HL-60/S4 (cell line): ENCODE data around the gene RIN3.

Experiments used
- in situ Hi-C: fragments of 300-500 bp; cut with MboI; formaldehyde crosslinking; loops from 2 replicates; pipeline ENCODE4 v1.14.3; 2022; ENCODE audit warnings: low sequenced_read_pairs

Gene RIN3

DNA sequence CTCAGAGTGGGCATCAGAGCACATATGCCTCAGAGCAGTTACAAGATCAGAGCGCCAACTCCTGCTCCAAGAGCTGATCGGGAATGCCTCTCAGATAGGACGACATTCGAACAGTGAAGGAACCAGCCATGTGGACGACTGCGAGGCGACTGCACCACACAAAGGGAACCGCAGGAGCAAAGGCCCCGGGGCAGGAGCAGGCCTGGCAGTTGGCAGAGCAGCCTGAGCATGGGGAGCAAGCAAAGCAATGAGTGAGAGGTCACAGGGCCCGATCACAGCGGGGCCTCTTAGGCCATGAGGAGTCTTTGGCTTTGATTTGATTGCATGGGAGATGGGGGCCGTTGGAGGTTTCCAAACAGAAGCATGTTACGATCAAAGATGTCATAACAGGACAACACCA is 144.6 kb downstream of the RIN3 start:
- in situ Hi-C loops: no loop called here

DNA sequence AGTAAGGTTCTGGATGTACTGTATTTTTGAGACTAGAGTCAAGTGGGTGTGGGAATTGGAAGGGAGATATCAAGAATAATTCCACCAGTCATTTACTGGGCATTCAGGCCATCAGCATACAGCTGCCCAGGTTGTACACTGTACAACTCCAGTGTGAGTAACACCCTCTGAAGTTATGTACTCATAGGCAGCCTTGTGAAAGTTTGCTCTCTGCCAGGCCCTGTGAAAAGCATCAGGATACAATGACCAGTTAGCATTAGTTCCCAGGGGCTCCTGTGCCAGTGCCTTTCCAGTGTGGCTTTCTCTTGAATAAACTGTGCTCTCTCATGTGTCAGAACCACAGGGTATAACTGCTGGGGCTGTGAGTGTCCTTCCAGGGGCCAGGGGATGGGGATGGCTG is 145.1 kb downstream of the RIN3 start:
- in situ Hi-C loops: no loop called here

DNA sequence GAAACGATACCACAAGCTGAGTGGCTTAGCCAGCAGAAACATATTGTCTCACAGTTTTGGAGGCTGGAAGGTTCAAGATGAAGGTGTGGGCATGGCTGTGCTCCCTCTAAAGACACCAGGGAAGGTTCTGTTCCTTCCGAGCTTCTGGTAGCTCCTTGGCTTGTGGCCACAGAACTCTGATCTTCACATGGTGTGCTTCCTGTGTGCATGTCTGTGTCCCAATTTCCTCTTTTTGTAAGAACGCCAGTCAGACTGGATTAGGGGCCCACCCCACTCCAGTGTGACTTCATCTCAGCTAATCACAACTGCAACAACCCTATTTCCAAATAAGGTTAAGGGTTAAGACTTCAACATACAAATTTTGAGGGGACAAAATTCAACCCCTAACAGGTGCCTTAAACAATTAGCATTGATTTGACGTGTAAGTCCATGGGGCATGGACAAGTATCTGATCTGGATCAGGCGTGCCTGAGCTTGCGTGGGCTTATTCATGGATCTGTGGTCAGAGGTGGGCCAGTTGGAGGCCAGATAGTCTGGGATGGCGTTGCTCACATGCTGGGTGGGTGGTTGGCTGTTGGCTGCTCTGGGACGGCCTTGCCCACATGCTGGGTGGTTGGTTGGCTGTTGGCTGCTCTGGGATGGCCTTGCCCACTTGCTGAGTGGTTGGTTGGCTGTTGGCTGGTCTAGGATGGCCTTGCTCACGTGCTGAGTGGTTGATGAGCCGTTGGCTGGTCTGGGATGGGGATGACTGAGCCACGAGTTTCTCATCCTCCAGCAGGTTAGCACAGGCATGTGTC is 146.4 kb downstream of the RIN3 start:
- in situ Hi-C loops: no loop called here

DNA sequence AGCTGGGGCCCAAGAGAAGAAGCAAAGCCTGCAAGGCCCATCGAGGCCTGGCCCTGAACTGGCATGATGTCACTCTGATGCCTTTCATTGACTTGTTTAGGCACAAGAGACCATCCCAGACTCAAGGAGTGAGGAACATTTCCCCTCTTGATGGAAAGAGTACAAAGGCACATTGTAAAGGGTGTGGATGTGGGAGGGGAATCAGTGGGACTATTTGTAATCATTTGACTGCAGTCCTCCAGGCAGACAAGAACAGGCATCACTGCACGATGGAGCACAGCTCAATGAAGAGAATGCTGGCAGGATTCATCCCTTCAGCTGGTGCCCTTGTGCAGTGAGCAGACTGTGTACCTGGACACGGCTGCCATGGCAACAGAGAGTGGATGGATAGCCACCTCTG is 147.0 kb downstream of the RIN3 start:
- in situ Hi-C loops: no loop called here

GRCh38 chr14:92663049-92663448 is 149.5 kb downstream of the RIN3 start:
- in situ Hi-C loops: no loop called here

- in situ Hi-C loops: no loop called here
These were observed 152.1 kb downstream of the RIN3 start for GRCh38 chr14:92665661-92666110.

- in situ Hi-C loops: no loop called here
These were observed 152.7 kb downstream of the RIN3 start for GRCh38 chr14:92666251-92666650.

GRCh38 chr14:92668276-92668973 is 154.8 kb downstream of the RIN3 start:
- in situ Hi-C loops: no loop called here

DNA sequence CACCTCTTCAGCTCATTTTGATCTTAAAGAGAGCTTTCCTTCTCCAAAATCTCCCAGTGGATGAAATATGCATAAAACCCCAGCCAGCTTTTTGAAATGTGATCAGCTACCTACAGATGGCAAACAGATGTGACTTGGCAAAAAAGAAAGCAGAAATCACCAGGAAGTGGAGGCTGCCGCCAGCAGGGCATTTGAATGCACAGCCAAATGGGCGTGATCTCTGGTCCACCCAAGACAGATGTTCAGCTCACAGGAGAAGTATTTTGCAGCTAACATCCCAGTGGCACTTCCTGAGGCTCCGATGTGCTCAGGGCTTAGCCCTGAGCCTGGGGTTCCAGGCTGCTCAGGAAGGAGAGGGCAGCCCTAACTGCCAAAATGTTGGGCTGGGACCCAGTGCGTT is 156.6 kb downstream of the RIN3 start:
- in situ Hi-C loops: no loop called here

DNA sequence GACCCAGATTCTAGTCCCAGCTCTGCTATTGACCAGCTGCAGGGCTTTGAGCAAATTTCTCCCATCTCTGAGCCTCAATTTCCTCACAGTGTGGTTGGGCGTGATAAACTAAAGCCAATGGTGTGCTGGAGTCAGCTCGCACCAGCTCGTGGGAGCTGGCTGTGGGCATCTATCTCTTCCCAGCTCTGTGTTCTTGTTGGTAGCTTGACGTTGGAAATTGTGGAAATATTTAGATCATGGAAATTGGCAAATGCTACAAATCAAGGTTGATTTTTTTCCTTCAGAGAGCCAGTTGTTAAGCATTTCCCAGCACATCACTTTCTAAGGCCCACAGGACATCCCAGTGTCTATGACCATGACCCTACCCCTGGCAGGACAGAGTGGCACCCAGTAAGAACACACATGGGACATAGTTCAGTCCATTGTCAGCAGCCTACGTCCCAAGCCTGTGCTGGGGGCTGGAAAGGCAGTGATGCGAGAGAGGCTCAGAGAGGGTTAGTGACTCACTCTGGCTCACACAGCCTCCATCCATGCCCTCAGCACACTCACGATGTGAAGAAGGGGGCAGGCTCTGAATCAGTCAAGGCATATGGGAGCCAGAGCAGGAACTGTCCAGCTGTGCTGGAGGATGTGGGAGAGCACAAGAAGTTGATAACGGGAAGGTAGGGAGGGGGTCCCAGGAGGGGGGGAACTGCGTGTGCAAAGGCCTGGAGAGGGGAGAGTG is 157.2 kb downstream of the RIN3 start:
- in situ Hi-C loops: no loop called here

GRCh38 chr14:92673601-92674150 is 160.1 kb downstream of the RIN3 start:
- in situ Hi-C loops: no loop called here

DNA sequence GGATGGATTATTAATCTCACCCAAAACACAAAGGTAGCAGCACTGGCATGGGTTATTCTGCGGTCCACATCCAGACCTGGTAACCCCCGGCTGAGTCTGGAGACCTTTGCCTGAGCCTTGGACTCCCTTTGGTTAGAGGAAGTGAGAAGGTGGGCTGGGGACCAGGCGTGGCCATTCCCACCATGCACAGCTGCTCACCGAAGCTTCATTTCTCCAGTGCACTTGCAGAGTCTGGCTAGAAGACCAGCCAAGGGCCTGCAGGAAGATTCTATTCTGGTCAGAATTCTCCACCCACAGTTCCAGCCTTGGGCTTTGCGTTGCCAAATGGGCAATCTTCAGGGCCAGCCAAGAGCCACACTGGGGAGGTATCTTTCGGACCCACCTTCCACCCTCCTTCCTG is 161.8 kb downstream of the RIN3 start:
- in situ Hi-C loops: loop anchor here (25.0 kb wide), 1 partner anchor 538 kb away; no protein-coding TSS in a partner anchor

GRCh38 chr14:92675976-92676375 is 162.4 kb downstream of the RIN3 start:
- in situ Hi-C loops: loop anchor here (25.0 kb wide), 1 partner anchor 539 kb away; no protein-coding TSS in a partner anchor

GRCh38 chr14:92676403-92677086 is 163.0 kb downstream of the RIN3 start:
- in situ Hi-C loops: loop anchor here (25.0 kb wide), 1 partner anchor 539 kb away; no protein-coding TSS in a partner anchor

DNA sequence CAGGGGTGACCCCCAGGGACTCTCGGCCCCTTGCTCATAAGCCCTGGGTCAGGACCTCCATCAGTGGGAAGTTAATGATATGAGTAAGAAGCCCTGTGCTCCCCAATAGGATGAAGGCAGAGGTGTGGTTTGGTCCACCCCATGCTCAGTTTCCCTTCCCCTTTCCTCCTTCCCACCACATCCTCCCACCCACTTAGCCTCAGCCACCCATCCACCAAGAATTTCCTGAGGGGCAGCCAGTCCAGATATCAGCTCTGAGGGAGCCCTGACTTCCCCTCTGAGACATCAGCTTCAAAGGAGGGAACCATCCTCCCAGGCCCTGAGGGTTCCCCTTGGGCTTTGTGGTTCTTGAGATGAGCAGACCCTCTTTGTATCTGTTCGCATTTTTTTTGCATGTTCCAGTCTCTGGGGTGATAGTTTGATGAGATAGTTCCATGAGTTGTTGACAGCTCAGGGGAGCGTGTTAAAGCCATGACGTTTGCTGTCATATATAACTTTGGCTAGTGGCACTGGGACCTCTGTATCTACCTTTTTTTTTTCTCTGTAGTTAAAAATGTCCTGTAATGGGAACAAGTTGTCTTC is 163.6 kb downstream of the RIN3 start:
- in situ Hi-C loops: loop anchor here (25.0 kb wide), 1 partner anchor 540 kb away; no protein-coding TSS in a partner anchor

DNA sequence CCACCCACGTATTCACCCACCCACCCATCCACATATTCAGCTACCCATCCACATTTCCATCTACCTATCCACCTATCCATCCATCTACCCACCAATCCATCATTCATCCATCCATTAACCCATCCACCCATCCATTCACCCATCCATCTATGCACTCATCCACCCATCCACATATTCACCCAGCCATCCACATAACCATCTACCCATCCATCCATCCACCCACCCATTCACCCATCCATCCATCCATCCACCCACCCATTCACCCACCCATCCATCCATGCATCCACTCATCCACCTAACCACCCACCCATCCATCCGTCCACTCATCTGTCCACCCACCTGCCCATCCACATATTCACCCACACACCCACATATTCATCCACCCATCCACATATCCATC is 164.4 kb downstream of the RIN3 start:
- in situ Hi-C loops: loop anchor here (25.0 kb wide), 1 partner anchor 541 kb away; no protein-coding TSS in a partner anchor

DNA sequence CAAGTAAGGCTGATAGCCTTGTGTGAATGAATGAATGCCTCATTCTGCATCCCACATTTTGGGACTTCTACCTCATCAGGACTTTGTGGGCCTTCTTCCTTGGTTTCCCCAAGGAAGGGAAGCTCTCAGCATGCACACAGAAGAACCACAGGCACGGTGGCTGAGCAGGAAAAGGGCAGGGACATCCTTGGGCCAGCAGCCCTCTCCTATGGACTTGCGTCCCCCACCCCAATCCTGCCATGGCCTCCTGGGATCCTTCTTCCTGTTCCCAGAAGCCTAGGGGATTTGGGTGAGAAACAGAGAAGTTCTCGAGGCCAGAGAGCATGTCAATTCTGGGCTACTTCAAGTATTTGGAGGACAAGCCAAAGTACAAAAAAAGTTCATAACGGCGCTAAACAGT is 165.2 kb downstream of the RIN3 start:
- in situ Hi-C loops: loop anchor here (25.0 kb wide), 1 partner anchor 541 kb away; no protein-coding TSS in a partner anchor

DNA sequence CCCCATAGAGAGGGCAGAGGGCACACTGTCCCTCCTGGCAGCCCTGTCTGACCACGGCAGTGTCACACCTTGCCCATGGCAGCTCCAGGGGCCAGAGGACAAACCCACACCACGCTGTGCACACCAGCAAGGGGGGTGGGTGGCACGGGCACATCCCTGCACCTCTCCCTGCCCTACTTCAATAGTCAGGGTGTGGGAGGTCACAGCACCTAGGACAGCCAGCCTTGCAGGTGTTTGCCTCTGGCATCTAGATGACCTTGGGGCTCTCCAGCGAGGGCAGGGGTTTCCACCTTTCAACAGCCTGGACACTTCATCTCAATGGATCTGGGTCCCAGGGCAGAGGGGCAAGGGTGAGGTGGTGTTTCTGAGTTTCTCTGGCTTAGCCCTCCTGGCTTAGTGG is 165.7 kb downstream of the RIN3 start:
- in situ Hi-C loops: loop anchor here (25.0 kb wide), 1 partner anchor 542 kb away; no protein-coding TSS in a partner anchor

- in situ Hi-C loops: loop anchor here (25.0 kb wide), 1 partner anchor 543 kb away; no protein-coding TSS in a partner anchor
These were observed 166.7 kb downstream of the RIN3 start for GRCh38 chr14:92680330-92680729.
